GM10266 (cell line): Measurements from ENCODE around the gene SLC7A6.

Experiments
- DNase-seq: peaks from one replicate; pipeline ENCODE4 v3.0.0; 2012; ENCODE audit errors: extremely low spot score
- TF ChIP-seq, protein P1 (sequence below): IDR thresholded peaks from 2 replicates; pipeline ENCODE4 v1.5.1; 2012; ENCODE audit warnings: mild to moderate bottlenecking, low read depth; ENCODE audit not compliant: control insufficient read depth, insufficient read depth; ENCODE audit errors: missing control alignments

The SLC7A6 gene

DNA sequence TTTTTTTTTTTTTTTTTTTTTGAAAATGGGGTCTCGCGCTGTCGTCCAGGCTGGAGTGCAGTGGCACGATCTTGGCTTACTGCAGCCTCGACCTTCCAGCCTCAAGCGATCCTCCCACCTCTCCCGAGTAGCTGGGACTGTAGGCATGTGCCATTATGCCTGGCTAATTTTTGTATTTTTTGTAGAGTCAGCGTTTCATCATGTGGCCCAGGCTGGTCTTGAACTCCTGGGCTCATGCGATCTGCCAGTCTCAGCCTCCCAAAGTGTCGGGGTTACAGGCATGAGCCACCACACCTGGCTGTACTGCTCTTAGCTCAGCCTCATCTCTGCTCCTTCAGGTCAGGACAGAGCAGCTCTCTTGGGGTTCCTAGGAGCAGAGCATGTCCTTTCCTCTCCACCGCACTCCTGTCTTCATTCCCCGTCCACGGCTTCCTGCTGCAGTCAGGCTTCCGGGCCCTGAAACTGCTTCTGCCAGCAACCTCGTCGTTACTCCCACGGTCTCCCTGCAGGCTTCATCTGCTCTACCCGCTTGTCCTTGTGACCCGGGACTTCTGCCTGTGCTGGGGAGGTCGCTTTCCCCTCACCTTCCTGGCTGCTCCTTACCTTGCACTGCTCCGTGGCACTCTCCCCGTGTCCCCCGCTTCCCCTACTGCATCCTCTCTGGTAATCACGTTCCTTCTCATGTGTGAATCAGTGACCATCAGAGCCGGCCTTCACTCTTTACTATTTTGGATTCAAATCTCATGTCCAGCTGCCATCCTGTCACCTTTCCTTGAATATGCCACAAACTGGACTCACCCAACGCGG is 84.5 kb downstream of the SLC7A6 start:
- DNase-seq = no peak
- TF ChIP-seq, protein P1, sequence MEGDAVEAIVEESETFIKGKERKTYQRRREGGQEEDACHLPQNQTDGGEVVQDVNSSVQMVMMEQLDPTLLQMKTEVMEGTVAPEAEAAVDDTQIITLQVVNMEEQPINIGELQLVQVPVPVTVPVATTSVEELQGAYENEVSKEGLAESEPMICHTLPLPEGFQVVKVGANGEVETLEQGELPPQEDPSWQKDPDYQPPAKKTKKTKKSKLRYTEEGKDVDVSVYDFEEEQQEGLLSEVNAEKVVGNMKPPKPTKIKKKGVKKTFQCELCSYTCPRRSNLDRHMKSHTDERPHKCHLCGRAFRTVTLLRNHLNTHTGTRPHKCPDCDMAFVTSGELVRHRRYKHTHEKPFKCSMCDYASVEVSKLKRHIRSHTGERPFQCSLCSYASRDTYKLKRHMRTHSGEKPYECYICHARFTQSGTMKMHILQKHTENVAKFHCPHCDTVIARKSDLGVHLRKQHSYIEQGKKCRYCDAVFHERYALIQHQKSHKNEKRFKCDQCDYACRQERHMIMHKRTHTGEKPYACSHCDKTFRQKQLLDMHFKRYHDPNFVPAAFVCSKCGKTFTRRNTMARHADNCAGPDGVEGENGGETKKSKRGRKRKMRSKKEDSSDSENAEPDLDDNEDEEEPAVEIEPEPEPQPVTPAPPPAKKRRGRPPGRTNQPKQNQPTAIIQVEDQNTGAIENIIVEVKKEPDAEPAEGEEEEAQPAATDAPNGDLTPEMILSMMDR = no peak

DNA sequence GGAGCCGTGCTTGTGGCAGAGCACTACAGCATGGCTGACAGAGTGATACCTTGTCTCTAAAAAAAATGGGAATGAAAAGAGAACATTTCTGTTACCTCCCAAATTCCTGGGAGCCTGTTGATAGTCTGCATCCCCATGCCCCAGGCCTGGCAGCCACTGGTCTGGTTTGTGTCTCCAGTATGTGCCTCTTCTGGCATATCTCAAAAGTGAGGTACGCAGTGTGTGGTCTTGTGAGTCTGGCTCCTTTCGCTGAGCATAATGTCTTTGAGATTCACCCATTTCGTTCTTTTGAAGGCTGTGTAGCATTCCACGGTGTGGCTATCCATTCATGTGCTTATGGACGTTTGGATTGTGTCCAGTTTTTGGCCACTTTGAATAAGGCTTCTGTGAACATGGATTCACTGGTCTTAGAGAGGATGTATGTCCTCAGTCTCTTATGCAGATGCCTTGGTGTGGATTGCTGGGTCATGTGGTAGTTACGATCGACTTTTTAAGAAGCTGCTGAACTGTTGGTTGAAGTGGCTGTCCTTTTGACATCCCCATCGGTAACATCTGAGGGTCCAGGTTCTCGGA is 85.6 kb downstream of the SLC7A6 start:
- TF ChIP-seq, protein P1 = no peak

DNA sequence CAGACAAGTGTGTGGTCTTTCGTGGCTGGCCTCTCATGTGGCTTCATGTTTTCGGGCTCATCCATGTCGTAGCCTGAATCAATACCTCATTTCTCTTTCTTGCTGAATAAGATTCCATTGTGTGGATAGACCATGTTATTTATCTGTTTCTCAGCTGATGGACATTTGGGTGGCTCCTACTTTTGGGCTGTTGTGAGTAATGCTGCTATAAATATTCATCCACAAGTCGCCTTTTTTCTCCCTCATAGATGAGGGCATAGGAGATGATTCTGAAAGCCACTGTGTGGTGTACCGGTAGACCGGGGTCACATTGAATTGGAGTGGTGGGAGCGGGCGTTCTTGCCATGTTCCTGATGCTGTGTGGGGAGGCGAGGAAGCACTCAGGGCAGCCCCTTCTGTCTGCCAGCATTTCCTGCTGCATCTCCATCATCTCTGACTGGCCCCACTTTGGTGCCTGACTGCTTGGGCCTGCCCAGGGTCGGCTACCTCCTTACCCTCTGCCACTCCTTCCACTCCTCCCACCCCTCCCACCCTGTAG is 86.6 kb downstream of the SLC7A6 start:
- TF ChIP-seq, protein P1 = no peak
- no peak for DNase-seq

More for the DNA sequence above, 85.6 kb downstream of the SLC7A6 start:
- DNase-seq = no peak
